HCT116 (cell line): Measurements from ENCODE around the gene MTA1. TPM values are rescaled to one million over a fixed set of nuclear protein-coding genes. Genes with fewer than 3 reads are reported as not detected.

Experiments
- ATAC-seq: fragments of 200-7000 bp; cut with Tn5 transposase; 2 replicates; pipeline ENCODE4 v1.9.1; 2020; ENCODE audit warnings: mild to moderate bottlenecking, moderate library complexity
- BruUV-seq: library from RNA; stranded (reverse); fragments of 400-500 nt; replicated peaks from 2 replicates; lab custom pipeline; 2021; lab: Mats Ljungman, UMichigan
- CTCF ChIA-PET: fragments of 300-600 bp; sonication (Branson Sonifier 250); formaldehyde crosslinking; loops from one replicate; lab custom pipeline; 2021; ENCODE audit warnings: antibody characterized with exemption; lab: Charles Lee
- POLR2A ChIA-PET: fragments of 300-600, 350-600 bp; sonication (Branson Sonifier 250); formaldehyde crosslinking; loops from one replicate; lab custom pipeline; 2021; ENCODE audit warnings: antibody characterized with exemption; lab: Charles Lee
- RAD21 ChIA-PET, 2 experiments: fragments of 300-600 bp; sonication (Branson Sonifier 250); formaldehyde crosslinking; loops; one replicate each; lab custom pipeline; 2023; ENCODE audit warnings: low total read pairs in 2 of 2; ENCODE audit not compliant: uncharacterized antibody in 2 of 2, unreplicated experiment in 2 of 2, low non-redundant PET in 1 of 2; lab: Charles Lee
- DNase-seq: peaks from one replicate; pipeline ENCODE4 v3.0.0-alpha.2; 2010; ENCODE audit warnings: low read depth, low spot score
- H2AFZ ChIP-seq: fragments of 200-600 bp; shearing (Covaris generic), sonication (generic); 2 replicates; pipeline ENCODE4 v1.6.1; 2017; ENCODE audit warnings: low read depth, mixed run types, mixed read lengths, antibody characterized with exemption, low read length; ENCODE audit not compliant: poor library complexity, severe bottlenecking
- H3K27ac ChIP-seq: 2 replicates; pipeline ENCODE4 v1.5.1; 2012; ENCODE audit warnings: low read depth, low read length
- H3K27me3 ChIP-seq: fragments of 200-600 bp; sonication (generic); 2 replicates; pipeline ENCODE4 v1.6.1; 2016; ENCODE audit warnings: mixed run types, low read length, mixed read lengths; ENCODE audit not compliant: insufficient read depth
- H3K36me3 ChIP-seq, 2 experiments: fragments of 200-500 bp in 1 of 2; fragments of 200-600 bp in 1 of 2; sonication (Bioruptor generic) in 1 of 2; sonication (generic) in 1 of 2; 2 replicates each; pipeline versions ENCODE4 v1.5.1 to v1.6.1; 2014 to 2016; ENCODE audit warnings: low read length in 2 of 2, inconsistent platforms in 1 of 2, mixed read lengths in 1 of 2, mixed run types in 1 of 2; ENCODE audit not compliant: insufficient read depth in 2 of 2, control insufficient read depth in 1 of 2
- H3K4me1 ChIP-seq, 2 experiments: fragments of 200-600 bp in 1 of 2; sonication (generic) in 1 of 2; 2 replicates each; pipeline versions ENCODE4 v1.5.1 to v1.6.1; 2012 to 2017; ENCODE audit warnings: low read length in 2 of 2, inconsistent platforms in 1 of 2, mild to moderate bottlenecking in 1 of 2, mixed read lengths in 1 of 2, mixed run types in 1 of 2, moderate library complexity in 1 of 2; ENCODE audit not compliant: insufficient read depth in 2 of 2, control insufficient read depth in 1 of 2
- H3K4me2 ChIP-seq: fragments of 200-600 bp; sonication (generic); 2 replicates; pipeline ENCODE4 v1.6.1; 2017; ENCODE audit warnings: mixed run types, low read length, mixed read lengths
- H3K4me3 ChIP-seq, 2 experiments: fragments of 200-600 bp in 1 of 2; sonication (generic) in 1 of 2; replicated peaks in 1 of 2; 2 replicates each; pipeline ENCODE4 v1.5.1; 2011 to 2016; ENCODE audit warnings: low read length in 2 of 2, control low read depth in 1 of 2, low read depth in 1 of 2, mild to moderate bottlenecking in 1 of 2, mixed read lengths in 1 of 2, mixed run types in 1 of 2
- H3K79me2 ChIP-seq: fragments of 200-600 bp; sonication (generic); 2 replicates; pipeline ENCODE4 v1.6.1; 2017; ENCODE audit warnings: mild to moderate bottlenecking, mixed run types, low read length, moderate library complexity, mixed read lengths; ENCODE audit not compliant: insufficient read depth
- H3K9ac ChIP-seq: fragments of 200-600 bp; sonication (generic); 2 replicates; pipeline ENCODE4 v1.6.1; 2016; ENCODE audit warnings: low read length, mixed read lengths
- H3K9me2 ChIP-seq: fragments of 200-600 bp; sonication (generic), shearing (Covaris generic); 2 replicates; pipeline ENCODE4 v1.6.1; 2017; ENCODE audit warnings: mixed run types, mild to moderate bottlenecking, moderate library complexity; ENCODE audit not compliant: insufficient read depth
- H3K9me3 ChIP-seq, 2 experiments: fragments of 200-500 bp in 1 of 2; fragments of 200-600 bp in 1 of 2; sonication (Bioruptor generic) in 1 of 2; sonication (generic) in 1 of 2; 2 replicates each; pipeline ENCODE4 v1.6.1; 2014 to 2017; ENCODE audit warnings: low read length in 2 of 2, mixed read lengths in 2 of 2, inconsistent platforms in 1 of 2, low read depth in 1 of 2, mild to moderate bottlenecking in 1 of 2, mixed run types in 1 of 2, moderate library complexity in 1 of 2; ENCODE audit not compliant: control insufficient read depth in 1 of 2, insufficient read depth in 1 of 2
- H4K20me1 ChIP-seq: fragments of 200-600 bp; sonication (generic), shearing (Covaris generic); 2 replicates; pipeline ENCODE4 v1.6.1; 2017; ENCODE audit warnings: mixed run types, mild to moderate bottlenecking, moderate library complexity; ENCODE audit not compliant: insufficient read depth
- CEBPB ChIP-seq: IDR thresholded peaks from 2 replicates; pipeline ENCODE4 v1.6.1; 2012; ENCODE audit warnings: low read depth
- CTCF ChIP-seq, 3 experiments: fragments of 200-600 bp in 1 of 3; sonication (generic) in 1 of 3; IDR thresholded peaks in 2 of 3; conservative IDR thresholded peaks in 1 of 3; 2 replicates each; pipeline ENCODE4 v1.5.1; 2012 to 2017; ENCODE audit warnings: low read depth in 2 of 3, low read length in 2 of 3, antibody characterized with exemption in 1 of 3, borderline replicate concordance in 1 of 3, control low read depth in 1 of 3, mild to moderate bottlenecking in 1 of 3, mixed read lengths in 1 of 3, mixed run types in 1 of 3, moderate library complexity in 1 of 3; ENCODE audit not compliant: insufficient read depth in 1 of 3
- EGR1 ChIP-seq: IDR thresholded peaks from 2 replicates; pipeline ENCODE4 v1.6.1; 2012; ENCODE audit warnings: low read depth
- EZH2 ChIP-seq: fragments of 200-600 bp; sonication (generic); IDR thresholded peaks from 2 replicates; pipeline ENCODE4 v1.6.1; 2017; ENCODE audit warnings: antibody characterized with exemption, mixed run types
- EZH2phosphoT487 ChIP-seq: fragments of 200-600 bp; IDR thresholded peaks from 2 replicates; pipeline ENCODE4 v1.6.1; 2018; ENCODE audit warnings: antibody characterized with exemption, borderline replicate concordance
- FOSL1 ChIP-seq: IDR thresholded peaks from 2 replicates; pipeline ENCODE4 v1.6.1; 2012; ENCODE audit warnings: low read depth
- JUND ChIP-seq: IDR thresholded peaks from 2 replicates; pipeline ENCODE4 v1.6.1; 2012
- MAX ChIP-seq: IDR thresholded peaks from 2 replicates; pipeline ENCODE4 v1.6.1; 2012
- POLR2A ChIP-seq: IDR thresholded peaks from 2 replicates; pipeline ENCODE4 v1.7.0; 2011; ENCODE audit warnings: borderline replicate concordance; ENCODE audit not compliant: insufficient read depth, insufficient read length; ENCODE audit errors: extremely low read depth
- POLR2AphosphoS5 ChIP-seq: IDR thresholded peaks from 2 replicates; pipeline ENCODE4 v1.6.1; 2011; ENCODE audit warnings: mild to moderate bottlenecking, low read depth, low read length, moderate library complexity
- REST ChIP-seq: IDR thresholded peaks from 2 replicates; pipeline ENCODE4 v1.6.1; 2012; ENCODE audit warnings: low read depth
- SIN3A ChIP-seq: IDR thresholded peaks from 2 replicates; pipeline ENCODE4 v1.6.1; 2012; ENCODE audit warnings: low read depth
- SP1 ChIP-seq: IDR thresholded peaks from 2 replicates; pipeline ENCODE4 v1.6.1; 2012; ENCODE audit warnings: low read depth
- SRF ChIP-seq: IDR thresholded peaks from 2 replicates; pipeline ENCODE4 v1.6.1; 2012; ENCODE audit warnings: low read depth
- TCF7L2 ChIP-seq: IDR thresholded peaks from 2 replicates; pipeline ENCODE4 v1.7.0; 2011; ENCODE audit warnings: borderline replicate concordance, inconsistent platforms; ENCODE audit not compliant: insufficient read depth, insufficient read length; ENCODE audit errors: extremely low read depth
- intact Hi-C: fragments of 100-400 bp; cut with micrococcal nuclease; formaldehyde crosslinking; loops from 2 replicates; pipeline ENCODE4 v1.10.0; 2022
- total RNA-seq: library from RNA; stranded (reverse); gene quantifications from one replicate; pipeline ENCODE4 v1.2.1, GENCODE V29; 2021; ENCODE audit not compliant: unreplicated experiment
- TF ChIP-seq, protein P1 (sequence below): IDR thresholded peaks from 2 replicates; pipeline ENCODE4 v1.6.1; 2011; ENCODE audit warnings: mild to moderate bottlenecking, low read length, moderate library complexity; ENCODE audit not compliant: insufficient replicate concordance; ENCODE audit errors: extremely low read depth

Gene MTA1
- total RNA-seq, 1 experiment from 2014 or later = 229 TPM

- Histone ChIP-seq H3K9me2 (no peaks in the 10 kb centered on the region), H3K4me1 (peaks cover 9 to 14% of the 10 kb centered on the region in 2 experiments), H3K27ac (no peak overlapping the region), H2AFZ (no peak overlapping the region), H3K79me2 (no peaks in the 10 kb centered on the region)
- RAD21 ChIA-PET = no interaction called here
- no peak for TF ChIP-seq REST
- no peak for TF ChIP-seq POLR2AphosphoS5
- TF ChIP-seq CTCF (IDR thresholded peaks at IDR 0.05 in 2 of 3, conservative IDR thresholded peaks at IDR 0.05 in 1 of 3; ENCODE audit: borderline replicate concordance in 1 of 3, insufficient read depth in 1 of 3, low read depth in 2 of 3, low read length in 2 of 3) = no peak
- TF ChIP-seq, protein P1, sequence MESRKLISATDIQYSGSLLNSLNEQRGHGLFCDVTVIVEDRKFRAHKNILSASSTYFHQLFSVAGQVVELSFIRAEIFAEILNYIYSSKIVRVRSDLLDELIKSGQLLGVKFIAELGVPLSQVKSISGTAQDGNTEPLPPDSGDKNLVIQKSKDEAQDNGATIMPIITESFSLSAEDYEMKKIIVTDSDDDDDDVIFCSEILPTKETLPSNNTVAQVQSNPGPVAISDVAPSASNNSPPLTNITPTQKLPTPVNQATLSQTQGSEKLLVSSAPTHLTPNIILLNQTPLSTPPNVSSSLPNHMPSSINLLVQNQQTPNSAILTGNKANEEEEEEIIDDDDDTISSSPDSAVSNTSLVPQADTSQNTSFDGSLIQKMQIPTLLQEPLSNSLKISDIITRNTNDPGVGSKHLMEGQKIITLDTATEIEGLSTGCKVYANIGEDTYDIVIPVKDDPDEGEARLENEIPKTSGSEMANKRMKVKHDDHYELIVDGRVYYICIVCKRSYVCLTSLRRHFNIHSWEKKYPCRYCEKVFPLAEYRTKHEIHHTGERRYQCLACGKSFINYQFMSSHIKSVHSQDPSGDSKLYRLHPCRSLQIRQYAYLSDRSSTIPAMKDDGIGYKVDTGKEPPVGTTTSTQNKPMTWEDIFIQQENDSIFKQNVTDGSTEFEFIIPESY = no peak
- no peak for TF ChIP-seq EZH2
- TF ChIP-seq EZH2phosphoT487 = no peak
- TF ChIP-seq SRF = no peak
- no peak for TF ChIP-seq TCF7L2
- no peak for TF ChIP-seq FOSL1
- TF ChIP-seq EGR1 = no peak
- TF ChIP-seq MAX = no peak
- no peak for TF ChIP-seq SP1
- TF ChIP-seq JUND = no peak
- no peak for TF ChIP-seq SIN3A
- TF ChIP-seq POLR2A = no peak
- TF ChIP-seq CEBPB = no peak
- TF ChIP-seq, all 23 proteins: peak for 0
- no TSS peak for BruUV-seq
- no peak overlapping the region for H3K4me2 ChIP-seq
- DNase-seq (no peak), ATAC-seq (no peak)
- no peaks in the 10 kb centered on the region for H4K20me1 ChIP-seq
- intact Hi-C loops = no loop called here
- POLR2A ChIA-PET = no interaction called here
- H3K9me3 ChIP-seq = no peaks in the 10 kb centered on the region
- CTCF ChIA-PET = no interaction called here
- no peak overlapping the region for H3K4me3 ChIP-seq
- peaks cover 7 to 22% of the 10 kb centered on the region in 2 experiments; a peak in 3 of 4 replicates for H3K36me3 ChIP-seq
- no peaks in the 10 kb centered on the region for H3K27me3 ChIP-seq
- no peak overlapping the region for H3K9ac ChIP-seq
Measured at GRCh38 chr14:105460616-105461015, 41.0 kb downstream of the MTA1 start.
